Epithelial cell of esophagus (primary cell): ENCODE data around the gene SLC7A7.
"Not testable (repeated sequence)": the region's sequence is repeated elsewhere in the genome, so short reads cannot be mapped to it uniquely, and the experiment has no call there.

Experiments
- DNase-seq: peaks from one replicate; pipeline ENCODE4 v3.0.0; 2010; ENCODE audit warnings: low read depth
- H3K4me3 ChIP-seq: 2 replicates; pipeline ENCODE4 v1.5.1; 2011; ENCODE audit warnings: mild to moderate bottlenecking, low read length, control low read depth
- CTCF ChIP-seq: IDR thresholded peaks from 2 replicates; pipeline ENCODE4 v1.5.1; 2011; ENCODE audit warnings: low read depth, mild to moderate bottlenecking, low read length, control low read depth, inconsistent platforms; ENCODE audit not compliant: insufficient read depth; ENCODE audit errors: missing control alignments

SLC7A7 gene

GRCh38 chr14:22796087-22796707, 19.0 kb downstream of the SLC7A7 start:
- peak; percentile 30 for DNase-seq
- TF ChIP-seq CTCF = no peak
- no peak overlapping the region for H3K4me3 ChIP-seq

- H3K4me3 ChIP-seq = no peak overlapping the region
- no peak for TF ChIP-seq CTCF
- DNase-seq = no peak
Observed at GRCh38 chr14:22794551-22794951, 20.7 kb downstream of the SLC7A7 start.

- no peak overlapping the region for H3K4me3 ChIP-seq
- DNase-seq = no peak
- TF ChIP-seq CTCF = no peak
Observed at GRCh38 chr14:22793976-22794375, 21.3 kb downstream of the SLC7A7 start.

GRCh38 chr14:22793550-22793949, 21.7 kb downstream of the SLC7A7 start:
- not testable (repeated sequence) for H3K4me3 ChIP-seq, DNase-seq

- no peak for DNase-seq
- H3K4me3 ChIP-seq = no peak overlapping the region
- TF ChIP-seq CTCF = no peak
Observed at GRCh38 chr14:22792158-22792557, 23.1 kb downstream of the SLC7A7 start.

- DNase-seq = peak; percentile 67
- TF ChIP-seq CTCF = no peak
- no peak overlapping the region for H3K4me3 ChIP-seq
Observed at GRCh38 chr14:22791301-22791700, 23.9 kb downstream of the SLC7A7 start.

- no peak for DNase-seq
- no peak for TF ChIP-seq CTCF
- H3K4me3 ChIP-seq = no peak overlapping the region
Observed at GRCh38 chr14:22786685-22787084, 28.6 kb downstream of the SLC7A7 start.
